GM21619 (cell line): Measurements from ENCODE around the gene TMEM225.
"Not testable (repeated sequence)": the region's sequence is repeated elsewhere in the genome, so short reads cannot be mapped to it uniquely, and the experiment has no call there.

Source experiments
- ATAC-seq: cut with Tn5 transposase; IDR thresholded peaks from one replicate; pipeline ENCODE4 v1.9.1; 2021; ENCODE audit not compliant: unreplicated experiment

TMEM225 gene

DNA sequence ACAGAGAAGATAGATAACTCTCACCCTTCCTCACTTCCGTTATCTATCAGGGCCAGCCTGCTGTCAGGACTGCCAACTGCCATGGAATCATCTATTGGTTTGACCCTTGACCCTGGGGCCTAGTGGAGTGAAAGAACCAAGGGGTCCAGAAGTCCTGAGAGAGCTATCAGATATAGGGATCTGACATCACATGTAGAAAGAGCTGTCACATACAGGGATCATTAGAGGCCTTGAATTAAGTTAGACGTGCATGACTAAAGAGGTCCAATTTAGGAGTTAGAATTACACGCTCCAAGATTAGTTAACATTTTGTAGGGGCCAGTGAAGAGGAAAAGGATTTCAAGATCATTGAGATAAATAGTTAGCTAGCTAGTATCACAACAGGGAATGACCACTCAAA lies at the start of gene TMEM225:
Gene TMEM225 (minus strand): TSS at position 101 of the 400 bp plus-strand sequence. CDS start 245 bp downstream, outside the sequence.
- no peak for ATAC-seq

DNA sequence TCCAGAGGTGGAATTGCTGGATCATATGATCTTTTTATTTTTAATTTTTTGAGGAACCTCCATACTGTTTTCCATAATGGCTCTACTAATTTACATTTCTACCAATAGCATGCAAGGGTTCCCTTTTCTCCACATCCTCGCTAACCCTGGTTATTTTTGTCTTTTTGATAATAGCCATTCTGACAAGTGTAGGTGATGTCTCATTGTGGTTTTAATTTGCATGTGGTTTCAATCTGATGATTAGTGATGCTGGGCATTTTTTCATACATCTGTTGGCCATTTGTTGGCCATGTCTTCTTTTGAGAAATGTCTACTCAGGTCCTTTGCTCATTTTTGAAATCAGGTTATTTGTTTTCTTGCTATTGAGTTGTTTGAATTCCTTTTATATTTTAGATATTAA lies 38.6 kb upstream of the TMEM225 start:
- ATAC-seq = no peak

GRCh38 chr11:123920943-123921342 lies 35.5 kb upstream of the TMEM225 start:
- no peak for ATAC-seq

DNA sequence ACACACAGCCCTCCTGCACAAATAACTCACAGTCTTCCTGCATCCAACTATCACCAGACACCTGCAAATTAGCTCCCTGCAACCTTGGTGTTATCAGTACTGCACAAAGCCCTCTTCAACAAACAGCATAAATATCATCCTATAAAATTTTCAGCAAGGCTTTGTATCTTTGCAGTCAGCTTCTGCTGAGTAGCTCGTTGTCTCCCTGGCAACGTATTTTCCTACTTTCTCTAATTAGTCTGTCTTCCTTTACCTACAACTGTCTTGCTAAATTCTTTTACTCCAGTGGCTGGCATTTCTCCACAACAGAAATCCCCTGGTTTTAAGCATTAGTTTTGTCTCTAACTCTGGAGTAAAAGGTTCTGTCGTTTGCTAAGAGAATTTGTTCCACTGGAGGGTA lies 20.4 kb upstream of the TMEM225 start:
- no peak for ATAC-seq

DNA sequence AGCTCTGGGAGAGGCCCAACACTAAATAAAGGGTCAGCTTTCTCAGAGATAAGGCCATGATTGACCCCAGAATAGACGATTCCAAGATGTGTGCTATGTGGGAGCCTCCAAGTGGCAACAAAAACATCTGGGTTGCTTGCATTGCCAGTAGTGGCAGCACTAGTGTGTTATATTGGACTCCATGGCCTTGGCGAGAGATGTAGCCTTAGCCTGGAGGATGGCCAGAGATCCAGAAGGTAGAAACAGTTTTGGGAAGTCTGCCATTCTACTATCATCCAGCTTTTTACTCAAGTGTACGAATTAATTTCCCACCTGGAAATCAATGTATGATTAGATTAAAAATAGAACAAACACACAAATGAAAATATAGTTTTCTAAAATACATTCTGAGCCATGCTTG lies 19.5 kb upstream of the TMEM225 start:
- ATAC-seq = no peak

- peak; percentile 79 for ATAC-seq
Observed at GRCh38 chr11:123903932-123904331, 18.5 kb upstream of the TMEM225 start.

GRCh38 chr11:123901867-123902266 lies 16.4 kb upstream of the TMEM225 start, which contains the start of gene OR8D4:
OR8D4 (plus strand) TSS chr11:123902167; CDS start chr11:123906432, 4,265 bp downstream.
- no peak for ATAC-seq

DNA sequence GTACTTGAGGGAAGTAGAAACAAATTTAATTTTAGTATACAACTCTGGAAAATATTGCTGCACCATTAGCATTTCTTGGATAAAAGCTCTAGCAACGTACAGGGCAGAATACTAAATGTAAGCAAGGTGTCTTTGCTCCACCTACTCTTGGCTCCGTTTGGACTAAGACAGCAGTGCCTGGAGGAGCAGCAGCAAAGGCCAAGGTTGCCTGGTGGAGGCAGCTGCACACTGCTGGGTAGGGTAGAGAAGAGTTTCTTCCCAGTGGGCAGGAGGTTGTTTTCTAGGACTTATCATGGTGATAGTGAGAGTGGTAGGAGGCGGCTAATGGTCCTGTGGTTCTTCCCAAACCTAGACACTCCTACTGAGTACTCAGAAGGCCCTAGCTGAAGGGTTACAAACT lies 14.3 kb upstream of the TMEM225 start:
- no peak for ATAC-seq

- no peak for ATAC-seq
Observed at GRCh38 chr11:123892031-123892430, 6.6 kb upstream of the TMEM225 start.

GRCh38 chr11:123880912-123881311 lies 4.6 kb downstream of the TMEM225 start:
- no peak for ATAC-seq

- ATAC-seq = not testable (repeated sequence)
Observed at GRCh38 chr11:123867795-123868194, 17.7 kb downstream of the TMEM225 start.

- not testable (repeated sequence) for ATAC-seq
Observed at GRCh38 chr11:123865293-123865692, 20.2 kb downstream of the TMEM225 start.

DNA sequence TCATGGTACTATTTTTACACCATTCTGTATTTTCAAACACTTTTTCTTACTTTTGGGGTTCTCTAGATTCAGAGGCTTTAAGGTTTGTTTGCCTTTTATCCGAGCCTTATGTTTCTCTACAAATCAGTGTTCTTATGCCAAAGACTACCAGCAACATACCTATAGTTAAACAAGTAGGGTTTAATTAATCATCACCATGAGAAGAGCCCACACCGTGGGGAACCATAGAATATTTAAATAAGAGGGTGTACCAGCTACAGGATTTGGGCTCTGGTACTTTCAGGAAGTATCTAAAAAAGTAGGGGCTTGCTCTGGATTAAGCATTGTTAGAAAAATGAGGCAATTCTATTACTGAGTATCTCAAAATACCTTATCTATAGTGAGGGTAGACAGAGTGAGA lies 25.7 kb downstream of the TMEM225 start:
- no peak for ATAC-seq

GRCh38 chr11:123856444-123856843 lies 29.0 kb downstream of the TMEM225 start:
- no peak for ATAC-seq

- no peak for ATAC-seq
Observed at GRCh38 chr11:123853038-123853437, 32.4 kb downstream of the TMEM225 start.

DNA sequence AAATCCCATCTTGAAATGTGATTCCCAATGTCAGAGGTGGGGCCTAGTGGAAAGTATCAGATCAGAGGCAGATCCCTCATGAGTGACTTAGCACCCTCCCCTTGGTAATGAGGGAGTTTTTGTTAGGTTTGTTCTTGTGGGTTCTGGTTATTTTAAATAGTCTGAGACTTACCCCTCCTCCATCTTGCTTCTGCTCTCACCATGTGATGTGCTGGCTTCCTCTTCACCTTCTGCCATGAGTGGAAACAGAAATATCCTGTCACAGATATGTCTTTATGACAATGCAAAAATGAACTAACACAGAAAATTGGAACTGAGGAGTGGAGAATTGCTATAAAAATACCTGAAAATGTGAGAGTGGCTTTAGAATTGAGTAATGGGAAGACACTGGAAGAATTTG lies 33.1 kb downstream of the TMEM225 start:
- ATAC-seq = no peak

- ATAC-seq = no peak
Observed at GRCh38 chr11:123851110-123851509, 34.4 kb downstream of the TMEM225 start.

GRCh38 chr11:123841174-123841573 lies 44.3 kb downstream of the TMEM225 start:
- no peak for ATAC-seq

GRCh38 chr11:123839131-123839530 lies 46.3 kb downstream of the TMEM225 start:
- no peak for ATAC-seq

GRCh38 chr11:123838659-123839058 lies 46.8 kb downstream of the TMEM225 start:
- no peak for ATAC-seq

GRCh38 chr11:123838199-123838598 lies 47.3 kb downstream of the TMEM225 start:
- ATAC-seq = no peak

DNA sequence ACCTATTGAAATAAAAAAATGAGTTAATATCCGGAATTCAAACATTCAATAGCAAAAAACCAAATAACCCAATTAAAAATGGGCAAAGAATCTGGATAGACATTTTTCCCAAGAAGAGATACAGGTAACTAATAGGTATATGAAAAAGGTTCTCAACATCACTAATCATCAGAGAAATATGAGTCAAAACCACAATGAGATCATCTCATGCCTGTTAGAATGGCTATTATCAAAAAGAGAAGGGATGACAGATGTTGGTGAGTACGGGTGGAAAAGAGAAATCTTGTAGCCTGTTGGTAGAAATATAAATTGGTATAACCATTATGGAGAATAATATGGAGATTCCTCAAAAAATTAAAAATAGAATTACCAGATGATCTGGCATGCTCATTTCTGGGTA lies 52.4 kb downstream of the TMEM225 start:
- ATAC-seq = no peak
